Heart right ventricle (tissue), 16 donors: ENCODE measurements around the gene MAK. TPM values are rescaled to one million over a fixed set of nuclear protein-coding genes. Genes with fewer than 3 reads are reported as not detected.

Experiments
- ATAC-seq, 8 donors: fragments of 200-7000 bp; cut with Tn5 transposase; one replicate each; pipeline ENCODE4 v1.9.1; 2020; ENCODE audit warnings: mild to moderate bottlenecking in 8 of 8, moderate library complexity in 8 of 8, moderate number of reproducible peaks in 1 of 8
- DNase-seq, 2 donors: peaks; one replicate each; pipeline ENCODE4 v3.0.0-alpha.2; 2020
- H3K27ac ChIP-seq, 10 donors: fragments of 200-600 bp; sonication (generic) in 2 of 10; one replicate each; pipeline versions ENCODE4 v1.5.0 to v1.8.0; 2020 to 2022; ENCODE audit warnings: mild to moderate bottlenecking in 3 of 10
- H3K27me3 ChIP-seq, 7 donors: fragments of 200-600 bp; one replicate each; pipeline ENCODE4 v1.8.0; 2021 to 2022; ENCODE audit warnings: mild to moderate bottlenecking in 2 of 7
- H3K36me3 ChIP-seq, 9 donors: fragments of 200-600 bp; sonication (generic) in 1 of 9; one replicate each; pipeline versions ENCODE4 v1.5.0 to v1.8.0; 2020 to 2022; ENCODE audit warnings: mild to moderate bottlenecking in 2 of 9
- H3K4me1 ChIP-seq, 9 donors: fragments of 200-600 bp; sonication (generic) in 1 of 9; one replicate each; pipeline versions ENCODE4 v1.5.0 to v1.8.0; 2020 to 2022; ENCODE audit warnings: mild to moderate bottlenecking in 4 of 9
- H3K4me3 ChIP-seq, 10 donors: fragments of 200-600 bp; sonication (generic) in 2 of 10; one replicate each; pipeline versions ENCODE4 v1.5.0 to v1.8.0; 2020 to 2022; ENCODE audit warnings: mild to moderate bottlenecking in 7 of 10, moderate library complexity in 2 of 10
- H3K9me3 ChIP-seq, 11 donors: fragments of 200-600 bp in 10 of 11; sonication (generic) in 2 of 11; one replicate each; pipeline versions ENCODE4 v1.5.0 to v1.8.0; 2013 to 2022; ENCODE audit warnings: mild to moderate bottlenecking in 2 of 11, control low read depth in 1 of 11, moderate library complexity in 1 of 11
- WGBS, 2 donors: extraction: QIAGEN DNeasy Blood & Tissue Kit; methylation state at CpG; one replicate each; pipeline ENCODE4 v1.1.7; 2013; ENCODE audit warnings: inconsistent platforms in 1 of 2; 5-methylcytosine and 5-hydroxymethylcytosine counted together
- intact Hi-C, 10 donors: fragments of 100-400 bp; cut with DNase I; formaldehyde crosslinking; loops; one replicate each; pipeline versions ENCODE4 v1.11.1 to v1.14.2; 2022
- polyA plus RNA-seq, 2 donors: library from polyadenylated mRNA; stranded (reverse); fragments of 200-250 nt; gene quantifications; one replicate each; pipeline ENCODE4 v1.2.3, GENCODE V29; 2013
- total RNA-seq, 10 donors: library from RNA; stranded (reverse); fragmentation: NEBNext Ultra II Directional in 3 of 10; extraction: Animal tissue kit (Norgen Biotek cat#: 25700) in 3 of 10; gene quantifications; one replicate each; pipeline versions ENCODE4 v1.2.1 to v1.2.4, GENCODE V29; 2021 to 2023
- TF ChIP-seq, protein P1 (sequence below), 9 donors: fragments of 200-600 bp; sonication (generic) in 2 of 9; IDR thresholded peaks; one replicate each; pipeline versions ENCODE4 v1.5.0 to v1.8.0; 2021 to 2022; ENCODE audit warnings: antibody characterized with exemption in 9 of 9, mild to moderate bottlenecking in 5 of 9, moderate library complexity in 1 of 9
- donor health status: Arrhythmogenic right ventricular cardiomyopathy.
- donor health status: ischemic (EF 13 %, LVEDD 7.1; RV severe dilation, severe dysfunction).
- donor health status: healthy with polysubstance abuse.
- donor health status: DM: no; HTN: yes; CAD: no.
- donor health status: DM: no; HTN: no; CAD: no.
- donor health status: ischemic (EF 25% LVEDD 6.9; RV normal size, moderate dysfunction).
- donor health status: ischemic (EF 25% LVEDD 5.7; RV mildly dilated, moderate dysfunction).
- donor health status: healthy.
- donor health status: DM: yes; HTN: yes; CAD: no.
- donor health status: Ischemic cardiomyopathy.
- donor health status: ischemic (EF 35%, LVEDD 5.7; RV mildly dilated, moderate dysfunction).
- donor health status: nonischemic (EF 11% LVEDD 7.7; RV severe dilation, severe dysfunction).
- donor health status: DM: yes; HTN: yes; CAD: no.
- donor health status: PGD.
- donor health status: ischemic (EF 29% LVEDD 5.4; RV normal size, mild dysfunction).
- donor health status: nonischemic (EF 23%, LVEDD 6.1; RV moderate dilation, normal function).

MAK gene
- total and polyA plus RNA-seq, 12 donors = 0.01 to 0.25 (median 0.12) TPM; not detected in 4

DNA sequence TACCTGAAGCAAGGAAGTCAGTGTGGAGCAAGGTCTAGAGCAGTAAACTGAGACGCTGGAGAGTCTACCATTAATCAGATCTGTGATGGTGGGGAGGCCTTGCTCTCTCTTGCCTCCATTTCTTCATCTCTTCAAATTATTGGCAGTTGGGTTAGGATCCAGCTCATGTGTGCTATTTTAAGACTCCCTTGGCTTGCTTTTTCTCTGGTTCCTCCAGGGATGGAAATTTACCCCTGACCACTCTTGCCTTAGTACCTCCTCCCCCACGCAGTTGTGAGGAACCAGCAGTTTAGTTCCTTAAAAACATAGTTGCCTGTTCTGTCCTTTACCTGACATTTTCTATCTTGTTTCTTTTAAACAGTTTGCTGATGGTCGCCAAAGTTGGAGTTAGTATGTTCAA lies 108.1 kb downstream of the MAK start:
- intact Hi-C loops = no loop called here
- ATAC-seq = peak in 3 of 8 donors; percentile 17 to 53 (median 40)
- peaks cover 0 to 26% (median 7%) of the 10 kb centered on the region in 9 donors for H3K4me1 ChIP-seq
- H3K9me3 ChIP-seq = no peaks in the 10 kb centered on the region
- H3K27ac ChIP-seq = no peak overlapping the region
- no peak for DNase-seq
- H3K36me3 ChIP-seq = peaks cover 0 to 94% (median 33%) of the 10 kb centered on the region in 9 donors
- TF ChIP-seq, protein P1, sequence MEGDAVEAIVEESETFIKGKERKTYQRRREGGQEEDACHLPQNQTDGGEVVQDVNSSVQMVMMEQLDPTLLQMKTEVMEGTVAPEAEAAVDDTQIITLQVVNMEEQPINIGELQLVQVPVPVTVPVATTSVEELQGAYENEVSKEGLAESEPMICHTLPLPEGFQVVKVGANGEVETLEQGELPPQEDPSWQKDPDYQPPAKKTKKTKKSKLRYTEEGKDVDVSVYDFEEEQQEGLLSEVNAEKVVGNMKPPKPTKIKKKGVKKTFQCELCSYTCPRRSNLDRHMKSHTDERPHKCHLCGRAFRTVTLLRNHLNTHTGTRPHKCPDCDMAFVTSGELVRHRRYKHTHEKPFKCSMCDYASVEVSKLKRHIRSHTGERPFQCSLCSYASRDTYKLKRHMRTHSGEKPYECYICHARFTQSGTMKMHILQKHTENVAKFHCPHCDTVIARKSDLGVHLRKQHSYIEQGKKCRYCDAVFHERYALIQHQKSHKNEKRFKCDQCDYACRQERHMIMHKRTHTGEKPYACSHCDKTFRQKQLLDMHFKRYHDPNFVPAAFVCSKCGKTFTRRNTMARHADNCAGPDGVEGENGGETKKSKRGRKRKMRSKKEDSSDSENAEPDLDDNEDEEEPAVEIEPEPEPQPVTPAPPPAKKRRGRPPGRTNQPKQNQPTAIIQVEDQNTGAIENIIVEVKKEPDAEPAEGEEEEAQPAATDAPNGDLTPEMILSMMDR (IDR thresholded peaks at IDR 0.05) = no peak
- no peak overlapping the region for H3K4me3 ChIP-seq
- no peaks in the 10 kb centered on the region for H3K27me3 ChIP-seq
- WGBS, 2 donors = 56 to 66% methylated on average over 3 of the region's 3 CpGs

GRCh38 chr6:10725716-10726115 lies 112.6 kb downstream of the MAK start:
- Histone ChIP-seq H3K27me3 (no peaks in the 10 kb centered on the region), H3K4me1 (peaks cover 18 to 63% (median 44%) of the 10 kb centered on the region in 9 donors), H3K36me3 (peaks cover 0 to 63% (median 26%) of the 10 kb centered on the region in 9 donors), H3K27ac (no peak overlapping the region), H3K9me3 (no peaks in the 10 kb centered on the region), H3K4me3 (no peak overlapping the region)
- DNase-seq = no peak
- intact Hi-C loops = no loop called here
- TF ChIP-seq, protein P1 (IDR thresholded peaks at IDR 0.05) = no peak
- ATAC-seq = no peak
- WGBS, 2 donors = 69 to 72% methylated on average over 9 of the region's 9 CpGs

DNA sequence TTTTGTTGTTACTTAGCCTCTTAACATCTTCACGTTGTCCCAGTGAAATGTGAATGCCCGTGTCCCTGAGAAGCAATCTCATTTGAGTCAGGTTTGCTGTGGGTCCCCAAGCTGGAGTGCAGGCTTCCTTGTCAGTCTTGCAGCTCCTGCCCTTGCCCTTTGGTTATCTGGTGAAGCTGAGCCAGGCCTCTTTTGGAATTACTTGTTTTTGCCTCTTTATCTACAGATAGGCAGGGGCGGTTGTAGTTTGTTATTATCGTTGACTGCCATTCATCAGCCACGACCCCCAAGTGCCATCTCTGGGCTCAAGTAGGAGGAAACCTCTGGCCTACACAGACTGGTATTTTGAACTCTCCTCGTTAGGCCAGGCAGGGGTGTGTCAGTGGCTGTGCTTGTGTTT lies 113.3 kb downstream of the MAK start:
- Histone ChIP-seq H3K4me1 (peaks cover 18 to 60% (median 38%) of the 10 kb centered on the region in 9 donors), H3K27me3 (no peaks in the 10 kb centered on the region), H3K36me3 (peaks cover 0 to 56% (median 24%) of the 10 kb centered on the region in 9 donors), H3K4me3 (no peak overlapping the region), H3K27ac (peak overlapping the region in 2 of 10 donors; percentile 7 to 48), H3K9me3 (no peaks in the 10 kb centered on the region)
- ATAC-seq (no peak), DNase-seq (no peak)
- TF ChIP-seq, protein P1 (IDR thresholded peaks at IDR 0.05) = no peak
- 34 to 41% methylated on average over 6 of the region's 6 CpGs for WGBS, 2 donors
- intact Hi-C loops = no loop called here

DNA sequence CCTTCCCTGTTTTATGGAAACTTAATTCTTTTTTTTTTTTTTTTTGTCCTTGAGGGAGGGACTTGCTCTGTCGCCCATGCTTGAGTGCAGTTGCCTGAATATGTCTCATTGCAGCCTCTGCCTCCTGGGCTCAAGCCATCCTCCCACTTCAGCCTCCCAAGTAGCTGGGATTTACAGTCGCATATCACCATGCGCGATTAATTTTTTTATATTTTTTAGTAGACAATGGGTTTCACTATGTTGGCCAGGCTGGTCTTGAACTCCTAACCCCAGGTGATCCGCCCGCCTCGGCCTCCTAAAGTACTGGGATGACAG lies 114.8 kb downstream of the MAK start:
- WGBS, 2 donors = 19 to 20% methylated on average over 7 of the region's 7 CpGs
- TF ChIP-seq, protein P1 (IDR thresholded peaks at IDR 0.05) = no peak
- Histone ChIP-seq H3K9me3 (peaks cover 0 to 10% (median 0%) of the 10 kb centered on the region in 11 donors), H3K27me3 (no peaks in the 10 kb centered on the region), H3K36me3 (peaks cover 0 to 41% (median 10%) of the 10 kb centered on the region in 9 donors), H3K4me1 (peaks cover 18 to 56% (median 34%) of the 10 kb centered on the region in 9 donors), H3K27ac (peak overlapping the region; percentile 44 to 96 (median 90)), H3K4me3 (peak overlapping the region; percentile 26 to 96 (median 78))
- DNase-seq (peak in 1 of 2 donors; percentile 10), ATAC-seq (peak in 4 of 8 donors; percentile 0 to 5 (median 2))
- intact Hi-C loops = loop anchor here in 5 of 10 donors (1.0 to 2.0 kb wide), 4 partner anchors 23 to 29 kb away; partner anchors contain the start of genes TMEM14B (in 4 of the 5), C6orf52 (in 3 of the 5) and PAK1IP1 (in 3 of the 5)
